ENCODE data around the gene NKD2. TPM values are rescaled to one million over a fixed set of nuclear protein-coding genes. Genes with fewer than 3 reads are reported as not detected.

NKD2 gene
- total and polyA plus RNA-seq, 9 of the 15 experiments (the other 6 are each of a cell fraction or from before 2014, with no cell fraction given), result 0.09 to 0.64 (median 0.27) TPM; not detected in 5

DNA sequence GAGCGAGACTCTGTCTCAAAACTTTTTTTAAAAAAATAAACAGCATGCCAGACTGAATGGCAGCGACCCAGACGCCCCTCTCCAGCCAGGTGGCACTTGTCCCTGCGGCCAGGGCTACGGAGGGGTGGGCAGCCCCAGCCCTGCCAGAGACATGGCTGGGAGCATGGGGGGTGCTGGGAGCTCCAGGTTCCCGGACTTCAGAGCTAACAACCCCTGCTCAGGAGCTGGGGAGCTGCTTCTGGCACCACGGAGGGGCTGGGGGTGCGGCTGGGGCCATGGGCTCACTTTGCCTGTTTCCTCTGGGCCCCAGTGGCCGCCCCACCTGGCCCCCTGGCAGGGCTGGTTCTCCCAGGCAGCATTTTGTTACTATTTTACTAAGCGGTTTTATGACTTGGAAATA is 53.3 kb downstream of the NKD2 start:
- POLR2A ChIA-PET, result no interaction called here
- Histone ChIP-seq H3K9me3 (replicated peaks; ENCODE audit: control insufficient read depth, insufficient read depth, low read depth, low read length) (no peaks in the 10 kb centered on the region), H3K36me3 (ENCODE audit: control insufficient read depth, insufficient read depth, low read length) (no peaks in the 10 kb centered on the region), H3K9me1 (ENCODE audit: control insufficient read depth, insufficient read depth, low read length) (no peaks in the 10 kb centered on the region), H4K20me1 (replicated peaks; ENCODE audit: control insufficient read depth, insufficient read depth, low read length) (peaks cover 20% of the 10 kb centered on the region), H3K9ac (ENCODE audit: insufficient read depth in 1 of 2, low read depth in 2 of 2, low read length in 2 of 2) (no peak overlapping the region), H3K27ac (ENCODE audit: extremely low read depth, low read depth, low read length) (no peak overlapping the region), H3K79me2 (ENCODE audit: control insufficient read depth, insufficient read depth, low read length) (no peaks in the 10 kb centered on the region), H3K4me2 (ENCODE audit: insufficient read depth, low read length) (no peak overlapping the region), H3K4me1 (replicated peaks in 1 of 2; ENCODE audit: control insufficient read depth in 2 of 2, insufficient read depth in 2 of 2, low read length in 2 of 2) (peaks cover 3 to 60% of the 10 kb centered on the region in 2 experiments; a peak in 4 of 5 replicates), H2AFZ (ENCODE audit: low read depth, low read length) (no peak overlapping the region), H3K4me3 (no peak overlapping the region), H3K27me3 (ENCODE audit: control insufficient read depth in 2 of 2, insufficient read depth in 2 of 2, low read length in 2 of 2) (peaks cover 0 to 50% of the 10 kb centered on the region in 2 experiments; a peak in 3 of 5 replicates)
- CTCF ChIA-PET (ENCODE audit: low intra/inter-chr PET ratio), result no interaction called here
- ATAC-seq (no peak), DNase-seq (ENCODE audit: extremely low read depth in 1 of 4, low spot score in 3 of 4) (no peak), FAIRE-seq (no peak)
- no TSS peak for BruUV-seq (replicated peaks)
- intact Hi-C loops (cut with micrococcal nuclease) (no loop called here), in situ Hi-C loops (cut with MboI) (no loop called here)
- TF ChIP-seq ARID2 (IDR thresholded peaks at IDR 0.05), result no peak
- TF ChIP-seq, protein P1, sequence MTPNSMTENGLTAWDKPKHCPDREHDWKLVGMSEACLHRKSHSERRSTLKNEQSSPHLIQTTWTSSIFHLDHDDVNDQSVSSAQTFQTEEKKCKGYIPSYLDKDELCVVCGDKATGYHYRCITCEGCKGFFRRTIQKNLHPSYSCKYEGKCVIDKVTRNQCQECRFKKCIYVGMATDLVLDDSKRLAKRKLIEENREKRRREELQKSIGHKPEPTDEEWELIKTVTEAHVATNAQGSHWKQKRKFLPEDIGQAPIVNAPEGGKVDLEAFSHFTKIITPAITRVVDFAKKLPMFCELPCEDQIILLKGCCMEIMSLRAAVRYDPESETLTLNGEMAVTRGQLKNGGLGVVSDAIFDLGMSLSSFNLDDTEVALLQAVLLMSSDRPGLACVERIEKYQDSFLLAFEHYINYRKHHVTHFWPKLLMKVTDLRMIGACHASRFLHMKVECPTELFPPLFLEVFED (CRISPR knock-in tag; conservative IDR thresholded peaks at IDR 0.05), result no peak
- TF ChIP-seq, protein P2, sequence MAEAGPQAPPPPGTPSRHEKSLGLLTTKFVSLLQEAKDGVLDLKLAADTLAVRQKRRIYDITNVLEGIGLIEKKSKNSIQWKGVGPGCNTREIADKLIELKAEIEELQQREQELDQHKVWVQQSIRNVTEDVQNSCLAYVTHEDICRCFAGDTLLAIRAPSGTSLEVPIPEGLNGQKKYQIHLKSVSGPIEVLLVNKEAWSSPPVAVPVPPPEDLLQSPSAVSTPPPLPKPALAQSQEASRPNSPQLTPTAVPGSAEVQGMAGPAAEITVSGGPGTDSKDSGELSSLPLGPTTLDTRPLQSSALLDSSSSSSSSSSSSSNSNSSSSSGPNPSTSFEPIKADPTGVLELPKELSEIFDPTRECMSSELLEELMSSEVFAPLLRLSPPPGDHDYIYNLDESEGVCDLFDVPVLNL (CRISPR knock-in tag; IDR thresholded peaks at IDR 0.05; ENCODE audit: low read depth), result no peak
- TF ChIP-seq, protein P3, sequence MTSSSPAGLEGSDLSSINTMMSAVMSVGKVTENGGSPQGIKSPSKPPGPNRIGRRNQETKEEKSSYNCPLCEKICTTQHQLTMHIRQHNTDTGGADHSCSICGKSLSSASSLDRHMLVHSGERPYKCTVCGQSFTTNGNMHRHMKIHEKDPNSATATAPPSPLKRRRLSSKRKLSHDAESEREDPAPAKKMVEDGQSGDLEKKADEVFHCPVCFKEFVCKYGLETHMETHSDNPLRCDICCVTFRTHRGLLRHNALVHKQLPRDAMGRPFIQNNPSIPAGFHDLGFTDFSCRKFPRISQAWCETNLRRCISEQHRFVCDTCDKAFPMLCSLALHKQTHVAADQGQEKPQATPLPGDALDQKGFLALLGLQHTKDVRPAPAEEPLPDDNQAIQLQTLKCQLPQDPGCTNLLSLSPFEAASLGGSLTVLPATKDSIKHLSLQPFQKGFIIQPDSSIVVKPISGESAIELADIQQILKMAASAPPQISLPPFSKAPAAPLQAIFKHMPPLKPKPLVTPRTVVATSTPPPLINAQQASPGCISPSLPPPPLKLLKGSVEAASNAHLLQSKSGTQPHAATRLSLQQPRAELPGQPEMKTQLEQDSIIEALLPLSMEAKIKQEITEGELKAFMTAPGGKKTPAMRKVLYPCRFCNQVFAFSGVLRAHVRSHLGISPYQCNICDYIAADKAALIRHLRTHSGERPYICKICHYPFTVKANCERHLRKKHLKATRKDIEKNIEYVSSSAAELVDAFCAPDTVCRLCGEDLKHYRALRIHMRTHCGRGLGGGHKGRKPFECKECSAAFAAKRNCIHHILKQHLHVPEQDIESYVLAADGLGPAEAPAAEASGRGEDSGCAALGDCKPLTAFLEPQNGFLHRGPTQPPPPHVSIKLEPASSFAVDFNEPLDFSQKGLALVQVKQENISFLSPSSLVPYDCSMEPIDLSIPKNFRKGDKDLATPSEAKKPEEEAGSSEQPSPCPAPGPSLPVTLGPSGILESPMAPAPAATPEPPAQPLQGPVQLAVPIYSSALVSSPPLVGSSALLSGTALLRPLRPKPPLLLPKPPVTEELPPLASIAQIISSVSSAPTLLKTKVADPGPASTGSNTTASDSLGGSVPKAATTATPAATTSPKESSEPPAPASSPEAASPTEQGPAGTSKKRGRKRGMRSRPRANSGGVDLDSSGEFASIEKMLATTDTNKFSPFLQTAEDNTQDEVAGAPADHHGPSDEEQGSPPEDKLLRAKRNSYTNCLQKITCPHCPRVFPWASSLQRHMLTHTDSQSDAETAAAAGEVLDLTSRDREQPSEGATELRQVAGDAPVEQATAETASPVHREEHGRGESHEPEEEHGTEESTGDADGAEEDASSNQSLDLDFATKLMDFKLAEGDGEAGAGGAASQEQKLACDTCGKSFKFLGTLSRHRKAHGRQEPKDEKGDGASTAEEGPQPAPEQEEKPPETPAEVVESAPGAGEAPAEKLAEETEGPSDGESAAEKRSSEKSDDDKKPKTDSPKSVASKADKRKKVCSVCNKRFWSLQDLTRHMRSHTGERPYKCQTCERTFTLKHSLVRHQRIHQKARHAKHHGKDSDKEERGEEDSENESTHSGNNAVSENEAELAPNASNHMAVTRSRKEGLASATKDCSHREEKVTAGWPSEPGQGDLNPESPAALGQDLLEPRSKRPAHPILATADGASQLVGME (CRISPR knock-in tag; IDR thresholded peaks at IDR 0.05), result no peak
- WGBS (ENCODE audit: insufficient coverage, low coverage, missing lambda C conversion rate), result 17% methylated on average over 10 of the region's 10 CpGs

All from K562 (cell line).